GM19397 (cell line): ENCODE results near the gene KCNC3.

Experiments
- ATAC-seq: cut with Tn5 transposase; IDR thresholded peaks from one replicate; pipeline ENCODE4 v1.9.1; 2021; ENCODE audit warnings: mild to moderate bottlenecking, moderate library complexity; ENCODE audit not compliant: unreplicated experiment

KCNC3 gene

GRCh38 chr19:50280074-50280473, 49.1 kb downstream of the KCNC3 start:
- ATAC-seq, result no peak

DNA sequence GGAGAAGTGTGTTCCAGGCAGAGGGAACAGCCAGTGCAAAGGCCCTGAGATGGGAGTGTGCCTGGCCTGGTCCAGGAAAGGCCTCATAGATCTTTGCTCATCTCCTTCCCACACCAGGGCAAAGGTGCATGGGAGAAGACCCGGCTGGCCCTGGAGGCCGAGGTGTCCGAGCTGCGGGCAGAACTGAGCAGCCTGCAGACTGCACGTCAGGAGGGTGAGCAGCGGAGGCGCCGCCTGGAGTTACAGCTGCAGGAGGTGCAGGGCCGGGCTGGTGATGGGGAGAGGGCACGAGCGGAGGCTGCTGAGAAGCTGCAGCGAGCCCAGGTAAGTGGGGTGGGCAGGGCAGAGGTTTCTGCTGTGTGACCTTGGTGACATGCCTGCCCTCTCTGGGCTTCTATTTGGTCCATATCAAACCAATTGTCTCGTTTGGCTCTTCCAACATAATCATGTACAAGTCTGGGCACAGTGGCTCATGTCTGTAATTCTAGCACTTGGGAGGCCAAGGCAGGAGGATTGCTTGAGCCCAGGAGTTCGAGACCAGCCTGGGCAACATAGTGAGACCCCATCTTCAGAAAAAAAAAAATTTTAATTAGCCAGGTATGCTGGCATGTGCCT, 51.1 kb downstream of the KCNC3 start:
- ATAC-seq, result no peak

- no peak for ATAC-seq
Observed at GRCh38 chr19:50276370-50277063, 52.7 kb downstream of the KCNC3 start.

- ATAC-seq, result no peak
Observed at GRCh38 chr19:50275577-50276368, 53.4 kb downstream of the KCNC3 start.

GRCh38 chr19:50273821-50274220, 55.4 kb downstream of the KCNC3 start:
- no peak for ATAC-seq

DNA sequence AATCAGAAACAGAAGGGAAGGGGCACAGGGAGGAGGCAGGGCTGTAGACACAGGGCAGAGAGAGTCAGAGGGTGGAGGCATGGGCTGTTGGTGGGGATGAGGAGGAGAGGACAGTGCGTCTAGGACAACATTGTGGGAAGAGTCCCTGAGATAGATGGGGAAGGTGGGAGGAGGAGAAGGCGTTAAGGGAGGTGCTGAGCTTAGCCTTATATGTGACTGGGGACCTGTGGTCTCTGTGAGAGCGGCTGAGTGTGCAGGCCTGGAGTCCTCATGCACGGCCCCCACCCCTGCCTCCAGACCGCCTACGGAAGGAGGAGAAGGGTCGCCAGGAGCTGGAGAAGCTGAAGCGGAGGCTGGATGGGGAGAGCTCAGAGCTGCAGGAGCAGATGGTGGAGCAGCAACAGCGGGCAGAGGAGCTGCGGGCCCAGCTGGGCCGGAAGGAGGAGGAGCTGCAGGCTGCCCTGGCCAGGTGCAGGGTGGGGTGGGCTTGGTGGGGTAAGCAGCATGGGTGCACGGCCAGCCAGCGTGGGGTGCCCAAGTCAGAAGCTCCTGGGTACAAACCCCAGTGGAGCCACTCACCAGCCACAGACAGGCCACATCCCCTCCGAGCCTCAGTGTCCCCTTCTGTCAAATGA, 56.8 kb downstream of the KCNC3 start:
- ATAC-seq, result no peak

GRCh38 chr19:50269653-50270052, 59.5 kb downstream of the KCNC3 start:
- no peak for ATAC-seq

GRCh38 chr19:50268501-50268900, 60.7 kb downstream of the KCNC3 start:
- no peak for ATAC-seq

DNA sequence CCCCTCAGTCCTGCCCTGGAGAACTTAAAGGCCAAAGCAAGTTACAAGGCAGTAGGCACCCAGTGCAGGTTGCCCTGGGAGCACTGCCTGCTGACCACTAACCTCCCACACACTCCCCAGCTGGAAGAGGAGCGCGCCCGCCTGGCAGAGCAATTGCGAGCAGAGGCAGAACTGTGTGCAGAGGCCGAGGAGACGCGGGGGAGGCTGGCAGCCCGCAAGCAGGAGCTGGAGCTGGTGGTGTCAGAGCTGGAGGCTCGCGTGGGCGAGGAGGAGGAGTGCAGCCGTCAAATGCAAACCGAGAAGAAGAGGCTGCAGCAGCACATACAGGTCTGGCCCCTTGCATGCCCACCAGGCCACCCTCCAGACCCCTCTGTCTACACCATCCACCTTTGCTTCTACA, 61.1 kb downstream of the KCNC3 start:
- no peak for ATAC-seq

GRCh38 chr19:50266896-50267295, 62.3 kb downstream of the KCNC3 start:
- no peak for ATAC-seq

DNA sequence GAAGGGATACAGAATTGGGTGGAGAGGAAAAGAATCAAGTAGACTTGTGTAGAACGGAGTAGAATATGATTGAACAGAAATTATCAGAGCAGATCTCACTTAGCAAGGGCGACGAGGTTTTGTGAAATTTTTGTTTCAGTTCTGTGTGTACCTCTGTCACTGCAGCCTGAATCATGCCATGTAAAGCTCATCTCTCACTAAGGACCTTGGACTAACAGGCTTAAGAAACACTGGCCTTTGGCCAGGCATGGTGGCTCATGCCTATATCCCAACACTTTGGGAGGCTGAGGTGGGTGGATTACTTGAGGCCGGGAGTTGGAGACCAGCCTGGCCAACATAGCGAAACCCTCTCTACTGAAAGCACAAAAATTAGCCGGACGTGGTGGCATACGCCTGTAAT, 63.1 kb downstream of the KCNC3 start:
- ATAC-seq, result no peak

DNA sequence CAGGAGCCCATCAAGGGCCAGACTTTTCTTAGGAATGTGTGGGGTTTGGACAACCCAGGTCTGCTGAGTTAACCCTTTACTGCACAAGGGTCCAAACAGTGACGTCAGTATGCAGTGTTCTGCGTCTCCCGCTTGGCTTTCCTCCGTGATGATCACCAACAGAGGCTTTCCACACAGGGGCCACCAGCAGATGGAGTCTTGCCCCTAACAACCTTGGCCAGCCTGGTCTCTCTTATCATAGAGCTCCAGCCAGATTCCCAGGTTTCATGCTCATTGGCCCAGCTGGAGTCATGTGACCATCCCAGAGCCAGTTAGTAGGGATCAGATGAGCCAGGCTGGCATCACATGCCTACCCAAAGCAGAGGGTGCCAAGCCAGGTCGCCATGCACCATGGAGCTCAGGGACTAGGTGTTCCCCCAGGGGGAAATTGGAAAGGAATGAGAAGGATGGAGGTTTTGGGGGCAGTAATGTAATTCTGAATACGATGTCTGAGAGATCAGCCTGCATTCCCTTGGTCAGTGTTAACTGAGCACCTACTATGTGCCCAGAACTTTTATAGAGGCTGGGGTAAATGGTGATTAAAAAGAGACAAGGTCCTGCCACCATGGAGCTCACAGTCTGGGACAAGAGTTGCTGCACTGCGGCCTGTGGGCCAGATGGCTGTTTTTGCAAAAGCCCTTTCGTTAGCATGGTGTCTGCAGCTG, 64.5 kb downstream of the KCNC3 start:
- no peak for ATAC-seq

- no peak for ATAC-seq
Observed at GRCh38 chr19:50263176-50263575, 66.0 kb downstream of the KCNC3 start.
